Lung (tissue), 16 donors: Measurements from ENCODE around the gene EIF4E1B. TPM values are rescaled to one million over a fixed set of nuclear protein-coding genes. Genes with fewer than 3 reads are reported as not detected.
A peak's percentile ranks its signal among the peaks of the same experiment; 100 is the strongest.

ENCODE experiments used
- ATAC-seq: fragments of 200-7000 bp; cut with Tn5 transposase; one replicate; pipeline ENCODE4 v1.9.1; 2020; ENCODE audit warnings: moderate number of reproducible peaks; ENCODE audit not compliant: insufficient read depth, low FRiP score
- DNase-seq, 3 donors: peaks; one replicate each; pipeline ENCODE4 v3.0.0-alpha.2; 2013 to 2017
- H3K27ac ChIP-seq, 2 donors: one replicate each; pipeline ENCODE4 v1.5.1; 2013; ENCODE audit warnings: mild to moderate bottlenecking in 2 of 2, moderate library complexity in 2 of 2, control low read depth in 1 of 2, inconsistent platforms in 1 of 2, low read depth in 1 of 2, low read length in 1 of 2
- H3K27me3 ChIP-seq, 3 donors: one replicate each; pipeline ENCODE4 v1.5.1; 2013; ENCODE audit warnings: low read length in 2 of 3; ENCODE audit not compliant: control insufficient read depth in 3 of 3, insufficient read depth in 3 of 3
- H3K36me3 ChIP-seq, 4 donors: one replicate each; pipeline ENCODE4 v1.5.1; 2013; ENCODE audit warnings: low read length in 4 of 4, mild to moderate bottlenecking in 1 of 4, moderate library complexity in 1 of 4; ENCODE audit not compliant: control insufficient read depth in 4 of 4, insufficient read depth in 4 of 4
- H3K4me1 ChIP-seq, 5 donors: one replicate each; pipeline ENCODE4 v1.5.1; 2013; ENCODE audit warnings: low read length in 5 of 5, mild to moderate bottlenecking in 2 of 5, moderate library complexity in 1 of 5; ENCODE audit not compliant: control insufficient read depth in 5 of 5, insufficient read depth in 5 of 5
- H3K4me3 ChIP-seq: one replicate; pipeline ENCODE4 v1.5.1; 2013; ENCODE audit warnings: mild to moderate bottlenecking, control low read depth, moderate library complexity
- H3K9ac ChIP-seq, 2 donors: one replicate each; pipeline ENCODE4 v1.5.1; 2013; ENCODE audit warnings: low read length in 2 of 2, control low read depth in 1 of 2; ENCODE audit not compliant: insufficient read depth in 1 of 2
- H3K9me3 ChIP-seq, 4 donors: one replicate each; pipeline ENCODE4 v1.5.1; 2013; ENCODE audit warnings: low read length in 3 of 4, mild to moderate bottlenecking in 1 of 4, moderate library complexity in 1 of 4; ENCODE audit not compliant: control insufficient read depth in 4 of 4, insufficient read depth in 3 of 4
- WGBS, 2 donors: extraction: QIAGEN DNeasy Blood & Tissue Kit; methylation state at CpG; one replicate each; pipeline ENCODE4 v1.1.7; 2013; 5-methylcytosine and 5-hydroxymethylcytosine counted together
- long read RNA-seq, 5 donors: transcript quantifications; one replicate each; lab custom pipeline, GENCODE V29; 2026
- polyA plus RNA-seq, 2 donors: library from polyadenylated mRNA; stranded (reverse); fragments of 200-250 nt; gene quantifications; one replicate each; pipeline ENCODE4 v1.2.1, GENCODE V29; 2013
- total RNA-seq, 2 donors: library from RNA; depleted of rRNA in 1 of 2; stranded (reverse); fragments of >200 nt in 1 of 2; gene quantifications; one replicate each; pipeline ENCODE4 v1.2.1, GENCODE V29; 2014 to 2021
- TF ChIP-seq, protein P1 (sequence below): IDR thresholded peaks from 2 replicates; pipeline ENCODE4 v1.5.1; 2012; ENCODE audit warnings: mild to moderate bottlenecking; ENCODE audit errors: control extremely low read depth, extremely low read depth
- donor health status: control.
- donor health status: control.
- donor health status: Bipolar disorder and iron deficiency.
- donor health status: healthy.
- donor health status: DM: yes; HTN: yes; CAD: no.

EIF4E1B gene, protein sequence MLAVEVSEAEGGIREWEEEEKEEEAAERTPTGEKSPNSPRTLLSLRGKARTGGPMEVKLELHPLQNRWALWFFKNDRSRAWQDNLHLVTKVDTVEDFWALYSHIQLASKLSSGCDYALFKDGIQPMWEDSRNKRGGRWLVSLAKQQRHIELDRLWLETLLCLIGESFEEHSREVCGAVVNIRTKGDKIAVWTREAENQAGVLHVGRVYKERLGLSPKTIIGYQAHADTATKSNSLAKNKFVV
- total RNA-seq: not detected
- not detected for polyA plus RNA-seq
- long read RNA-seq, donor 1: 0 reads
- long read RNA-seq, donor 2: 0 reads
- long read RNA-seq, donor 3: 0 reads
- long read RNA-seq, donor 4: 0 reads
- long read RNA-seq, donor 5: 0 reads

DNA sequence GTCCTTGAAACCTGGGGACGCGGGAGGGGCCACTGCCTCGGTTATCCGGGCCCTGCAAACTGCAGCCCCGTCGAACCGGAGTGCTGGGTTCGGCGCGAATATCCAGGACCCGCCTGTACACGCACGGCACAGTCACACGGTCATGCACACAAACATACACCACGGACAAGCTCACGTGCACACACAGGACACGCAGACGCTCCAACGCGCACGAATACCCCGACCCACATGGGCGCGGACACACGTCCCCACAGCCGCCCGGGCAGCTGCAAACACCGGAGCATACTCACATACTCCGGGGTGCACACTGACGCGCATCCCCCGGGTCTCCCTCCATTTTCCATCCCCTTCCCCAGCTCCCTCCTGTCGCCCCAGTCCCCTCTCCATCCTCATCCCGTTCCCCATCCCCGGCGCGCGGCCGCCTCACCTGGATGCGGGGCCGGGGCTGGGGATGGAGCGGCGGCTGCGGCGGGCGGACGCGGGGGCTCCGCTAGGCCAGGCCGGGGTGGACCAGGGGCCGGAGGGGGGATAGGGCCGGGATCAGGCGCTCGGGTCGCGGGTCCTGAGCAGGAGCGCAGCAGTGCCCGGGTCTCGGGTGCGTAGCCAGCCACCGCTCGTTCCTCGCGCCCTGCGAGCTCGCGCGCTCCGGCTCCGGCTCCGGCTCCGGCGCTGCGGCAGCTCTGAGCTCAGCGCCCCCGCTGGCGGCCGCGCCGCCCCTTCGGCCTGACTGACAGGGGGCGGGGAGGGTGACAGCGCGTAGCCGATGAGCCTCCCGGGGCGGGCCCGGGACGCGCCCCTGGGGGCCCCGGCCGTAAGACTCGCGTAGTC is at the start of gene EIF4E1B, which contains the start of gene SNCB:
Gene EIF4E1B (plus strand): TSS at position 823 of the 828 bp plus-strand sequence. CDS start 12,113 bp downstream, outside the sequence.
Gene SNCB (minus strand): TSS at position 682 of the 828 bp plus-strand sequence. CDS start 880 bp downstream, outside the sequence.
- H3K9ac ChIP-seq: no peak within 1 kb of the TSS
- peak; percentile 22 for ATAC-seq
- peak; percentile 51 to 60 (median 51) for DNase-seq
- no peak within 1 kb of the TSS for H3K27ac ChIP-seq
- no peak within 1 kb of the TSS for H3K4me3 ChIP-seq
- peaks cover 0 to 3% (median 0%) of the 10 kb centered on the region in 4 donors for H3K9me3 ChIP-seq
- TF ChIP-seq, protein P1, sequence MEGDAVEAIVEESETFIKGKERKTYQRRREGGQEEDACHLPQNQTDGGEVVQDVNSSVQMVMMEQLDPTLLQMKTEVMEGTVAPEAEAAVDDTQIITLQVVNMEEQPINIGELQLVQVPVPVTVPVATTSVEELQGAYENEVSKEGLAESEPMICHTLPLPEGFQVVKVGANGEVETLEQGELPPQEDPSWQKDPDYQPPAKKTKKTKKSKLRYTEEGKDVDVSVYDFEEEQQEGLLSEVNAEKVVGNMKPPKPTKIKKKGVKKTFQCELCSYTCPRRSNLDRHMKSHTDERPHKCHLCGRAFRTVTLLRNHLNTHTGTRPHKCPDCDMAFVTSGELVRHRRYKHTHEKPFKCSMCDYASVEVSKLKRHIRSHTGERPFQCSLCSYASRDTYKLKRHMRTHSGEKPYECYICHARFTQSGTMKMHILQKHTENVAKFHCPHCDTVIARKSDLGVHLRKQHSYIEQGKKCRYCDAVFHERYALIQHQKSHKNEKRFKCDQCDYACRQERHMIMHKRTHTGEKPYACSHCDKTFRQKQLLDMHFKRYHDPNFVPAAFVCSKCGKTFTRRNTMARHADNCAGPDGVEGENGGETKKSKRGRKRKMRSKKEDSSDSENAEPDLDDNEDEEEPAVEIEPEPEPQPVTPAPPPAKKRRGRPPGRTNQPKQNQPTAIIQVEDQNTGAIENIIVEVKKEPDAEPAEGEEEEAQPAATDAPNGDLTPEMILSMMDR: no peak
- WGBS, 2 donors: 1% methylated on average over 68 to 94 of the region's 94 CpGs
- peaks cover 0 to 10% (median 4%) of the 10 kb centered on the region in 5 donors for H3K4me1 ChIP-seq
- no peaks in the 10 kb centered on the region for H3K36me3 ChIP-seq
- H3K27me3 ChIP-seq: peaks cover 16 to 83% (median 61%) of the 10 kb centered on the region in 3 donors

DNA sequence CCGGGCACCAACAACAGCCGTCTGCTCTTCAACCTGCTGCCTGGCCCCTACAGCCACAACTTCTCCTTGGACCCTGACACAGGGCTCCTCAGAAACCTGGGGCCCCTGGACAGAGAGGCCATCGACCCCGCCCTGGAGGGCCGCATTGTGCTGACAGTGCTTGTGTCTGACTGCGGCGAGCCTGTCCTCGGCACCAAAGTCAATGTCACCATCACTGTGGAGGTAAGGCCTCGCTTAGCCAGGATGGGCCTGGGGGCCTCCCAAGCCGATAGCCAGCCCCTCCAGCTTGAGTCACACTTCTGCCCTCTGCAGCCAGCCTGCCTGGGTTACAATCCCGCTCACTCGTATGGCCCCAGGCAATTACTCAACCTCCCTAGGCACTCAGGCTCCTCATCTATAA is 49.1 kb upstream of the EIF4E1B start:
- Histone ChIP-seq H3K4me1 (no peaks in the 10 kb centered on the region), H3K9ac (no peak overlapping the region), H3K27me3 (no peaks in the 10 kb centered on the region), H3K36me3 (no peaks in the 10 kb centered on the region), H3K9me3 (peaks cover 0 to 17% (median 7%) of the 10 kb centered on the region in 4 donors), H3K27ac (no peak overlapping the region), H3K4me3 (no peak overlapping the region)
- TF ChIP-seq, protein P1: no peak
- no peak for ATAC-seq
- WGBS, 2 donors: 92 to 93% methylated on average over 12 of the region's 12 CpGs
- DNase-seq: no peak

DNA sequence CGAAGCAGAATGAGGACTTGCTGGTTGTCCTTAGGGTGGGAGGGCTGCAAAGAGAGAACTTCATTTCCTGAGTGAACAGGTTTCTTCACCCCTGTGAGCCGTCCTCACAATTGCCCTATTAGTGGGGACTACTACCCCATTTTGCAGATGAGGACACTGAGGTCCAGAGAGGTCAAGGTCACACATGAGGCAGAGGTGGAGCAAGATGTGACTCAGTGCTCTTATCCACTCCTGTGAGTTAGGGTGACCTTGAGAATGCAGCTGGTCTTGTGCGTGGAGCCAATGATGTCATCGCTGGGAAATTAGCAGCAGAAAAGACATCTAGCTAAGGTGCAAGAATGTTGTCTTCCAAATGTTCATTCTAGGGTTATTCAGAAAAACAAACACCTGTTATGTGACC is 47.4 kb upstream of the EIF4E1B start:
- no peak for ATAC-seq
- TF ChIP-seq, protein P1: no peak
- Histone ChIP-seq H3K36me3 (no peaks in the 10 kb centered on the region), H3K9ac (no peak overlapping the region), H3K27ac (no peak overlapping the region), H3K4me1 (no peaks in the 10 kb centered on the region), H3K4me3 (no peak overlapping the region), H3K9me3 (peaks cover 0 to 21% (median 7%) of the 10 kb centered on the region in 4 donors), H3K27me3 (no peaks in the 10 kb centered on the region)
- 80 to 84% methylated on average over 4 of the region's 4 CpGs for WGBS, 2 donors
- no peak for DNase-seq
